Measurements from ENCODE around the gene MYADM.

DNA sequence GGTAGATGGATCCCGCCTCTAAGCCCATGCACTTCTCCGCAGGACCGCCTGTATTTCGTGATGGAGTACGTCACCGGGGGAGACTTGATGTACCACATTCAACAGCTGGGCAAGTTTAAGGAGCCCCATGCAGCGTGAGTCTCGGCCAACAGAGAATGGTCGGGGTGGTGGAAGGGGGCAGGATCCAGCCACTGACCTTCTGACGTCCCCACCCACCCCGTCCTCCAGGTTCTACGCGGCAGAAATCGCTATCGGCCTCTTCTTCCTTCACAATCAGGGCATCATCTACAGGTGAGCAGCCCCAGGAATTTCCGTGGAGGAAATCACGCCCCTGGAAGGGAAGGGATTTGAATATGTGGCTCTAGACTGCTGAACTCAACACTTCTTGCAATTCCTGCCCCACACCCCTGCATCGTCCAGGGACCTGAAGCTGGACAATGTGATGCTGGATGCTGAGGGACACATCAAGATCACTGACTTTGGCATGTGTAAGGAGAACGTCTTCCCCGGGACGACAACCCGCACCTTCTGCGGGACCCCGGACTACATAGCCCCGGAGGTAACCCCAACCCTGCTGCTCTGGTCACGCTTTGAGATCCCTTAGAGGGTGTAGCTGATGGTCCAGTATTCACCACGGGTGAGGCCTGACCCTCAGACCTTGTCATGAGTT, 32.6 kb downstream of the MYADM start:
- TF ChIP-seq, protein P1, sequence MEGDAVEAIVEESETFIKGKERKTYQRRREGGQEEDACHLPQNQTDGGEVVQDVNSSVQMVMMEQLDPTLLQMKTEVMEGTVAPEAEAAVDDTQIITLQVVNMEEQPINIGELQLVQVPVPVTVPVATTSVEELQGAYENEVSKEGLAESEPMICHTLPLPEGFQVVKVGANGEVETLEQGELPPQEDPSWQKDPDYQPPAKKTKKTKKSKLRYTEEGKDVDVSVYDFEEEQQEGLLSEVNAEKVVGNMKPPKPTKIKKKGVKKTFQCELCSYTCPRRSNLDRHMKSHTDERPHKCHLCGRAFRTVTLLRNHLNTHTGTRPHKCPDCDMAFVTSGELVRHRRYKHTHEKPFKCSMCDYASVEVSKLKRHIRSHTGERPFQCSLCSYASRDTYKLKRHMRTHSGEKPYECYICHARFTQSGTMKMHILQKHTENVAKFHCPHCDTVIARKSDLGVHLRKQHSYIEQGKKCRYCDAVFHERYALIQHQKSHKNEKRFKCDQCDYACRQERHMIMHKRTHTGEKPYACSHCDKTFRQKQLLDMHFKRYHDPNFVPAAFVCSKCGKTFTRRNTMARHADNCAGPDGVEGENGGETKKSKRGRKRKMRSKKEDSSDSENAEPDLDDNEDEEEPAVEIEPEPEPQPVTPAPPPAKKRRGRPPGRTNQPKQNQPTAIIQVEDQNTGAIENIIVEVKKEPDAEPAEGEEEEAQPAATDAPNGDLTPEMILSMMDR (IDR thresholded peaks at IDR 0.05 in 4 of 5, conservative IDR thresholded peaks at IDR 0.05 in 1 of 5) = no peak
- TF ChIP-seq POLR2A (IDR thresholded peaks at IDR 0.05) = no peak
